ENCODE results near the gene DLX2. TPM values are rescaled to one million over a fixed set of nuclear protein-coding genes. Genes with fewer than 3 reads are reported as not detected.
A peak's percentile ranks its signal among the peaks of the same experiment; 100 is the strongest.
"Not testable (repeated sequence)": the region's sequence is repeated elsewhere in the genome, so short reads cannot be mapped to it uniquely, and the experiment has no call there.

Gene DLX2
- total RNA-seq, 1 donor from 2014 or later = not detected

- Histone ChIP-seq H3K4me2 (no peak overlapping the region), H4K20me1 (ENCODE audit: low read depth) (no peaks in the 10 kb centered on the region), H2AFZ (replicated peaks) (no peak overlapping the region), H3K9ac (no peak overlapping the region), H3K79me2 (ENCODE audit: low read depth) (no peaks in the 10 kb centered on the region), H3F3A (ENCODE audit: low read depth) (no peaks in the 10 kb centered on the region), H3K27me3 (no peaks in the 10 kb centered on the region), H3K27ac (no peak overlapping the region), H3K4me1 (no peaks in the 10 kb centered on the region), H3K9me3 (ENCODE audit: low read depth) (no peaks in the 10 kb centered on the region), H3K4me3 (no peak overlapping the region), H3K36me3 (no peaks in the 10 kb centered on the region)
- no peak overlapping the region for H3K4me3 Mint-ChIP-seq
- H3K36me3 Mint-ChIP-seq = no peaks in the 10 kb centered on the region
- no peaks in the 10 kb centered on the region for H3K9me3 Mint-ChIP-seq
- H3K27me3 Mint-ChIP-seq (ENCODE audit: insufficient read depth, low read depth) = peaks cover 2% of the 10 kb centered on the region
- no peak overlapping the region for H3K27ac Mint-ChIP-seq
- DNase-seq (ENCODE audit: low spot score) = no peak
- TF ChIP-seq EZH2 (IDR thresholded peaks at IDR 0.05) (no peak), CTCF (IDR thresholded peaks at IDR 0.05) (no peak), EZH2phosphoT487 (IDR thresholded peaks at IDR 0.05) (no peak)
- H3K4me1 Mint-ChIP-seq = no peaks in the 10 kb centered on the region
Observed at GRCh38 chr2:172120118-172120517, 17.4 kb upstream of the DLX2 start.

- Mint-ChIP-seq H3K9me3 (no peaks in the 10 kb centered on the region), H3K4me3 (no peak overlapping the region), H3K27ac (no peak overlapping the region), H3K36me3 (no peaks in the 10 kb centered on the region), H3K4me1 (no peaks in the 10 kb centered on the region), H3K27me3 (ENCODE audit: insufficient read depth, low read depth) (peaks cover 2% of the 10 kb centered on the region)
- Histone ChIP-seq H3K4me3 (no peak overlapping the region), H3K36me3 (no peaks in the 10 kb centered on the region), H3K9me3 (ENCODE audit: low read depth) (no peaks in the 10 kb centered on the region), H3K27ac (no peak overlapping the region), H3K4me2 (no peak overlapping the region), H3K9ac (no peak overlapping the region), H2AFZ (replicated peaks) (no peak overlapping the region), H4K20me1 (ENCODE audit: low read depth) (no peaks in the 10 kb centered on the region), H3K27me3 (no peaks in the 10 kb centered on the region), H3K79me2 (ENCODE audit: low read depth) (no peaks in the 10 kb centered on the region), H3F3A (ENCODE audit: low read depth) (no peaks in the 10 kb centered on the region), H3K4me1 (no peaks in the 10 kb centered on the region)
- DNase-seq (ENCODE audit: low spot score) = no peak
- no peak for TF ChIP-seq EZH2 (IDR thresholded peaks at IDR 0.05)
Observed at GRCh38 chr2:172119089-172119488, 16.4 kb upstream of the DLX2 start.

- no peak overlapping the region for H3K9ac ChIP-seq
- no peaks in the 10 kb centered on the region for H3K9me3 Mint-ChIP-seq
- H3K36me3 Mint-ChIP-seq = no peaks in the 10 kb centered on the region
- no peak for TF ChIP-seq EZH2 (IDR thresholded peaks at IDR 0.05)
- TF ChIP-seq CTCF (IDR thresholded peaks at IDR 0.05) = no peak
- no peak for TF ChIP-seq EZH2phosphoT487 (IDR thresholded peaks at IDR 0.05)
- no peak overlapping the region for H3K4me3 ChIP-seq
- H3K79me2 ChIP-seq (ENCODE audit: low read depth) = no peaks in the 10 kb centered on the region
- DNase-seq (ENCODE audit: low spot score) = no peak
- peaks cover 3% of the 10 kb centered on the region for H3K4me1 Mint-ChIP-seq
- H3F3A ChIP-seq (ENCODE audit: low read depth) = no peaks in the 10 kb centered on the region
- H3K36me3 ChIP-seq = no peaks in the 10 kb centered on the region
- H3K27ac Mint-ChIP-seq = no peak overlapping the region
- H4K20me1 ChIP-seq (ENCODE audit: low read depth) = no peaks in the 10 kb centered on the region
- no peak overlapping the region for H3K4me2 ChIP-seq
- no peaks in the 10 kb centered on the region for H3K4me1 ChIP-seq
- no peaks in the 10 kb centered on the region for H3K9me3 ChIP-seq (ENCODE audit: low read depth)
- H3K27me3 Mint-ChIP-seq (ENCODE audit: insufficient read depth, low read depth) = peaks cover 7% of the 10 kb centered on the region
- H3K27me3 ChIP-seq = peaks cover 16% of the 10 kb centered on the region
- peak overlapping the region; percentile 32 for H2AFZ ChIP-seq (replicated peaks)
- no peak overlapping the region for H3K27ac ChIP-seq
- H3K4me3 Mint-ChIP-seq = no peak overlapping the region
Observed at GRCh38 chr2:172116107-172116506, 13.4 kb upstream of the DLX2 start.

- Histone ChIP-seq H3K9me3 (ENCODE audit: low read depth) (no peaks in the 10 kb centered on the region), H4K20me1 (ENCODE audit: low read depth) (no peaks in the 10 kb centered on the region), H3K9ac (no peak overlapping the region), H3K4me3 (no peak overlapping the region), H3K4me1 (peaks cover 7% of the 10 kb centered on the region), H3K79me2 (ENCODE audit: low read depth) (no peaks in the 10 kb centered on the region), H3K36me3 (no peaks in the 10 kb centered on the region), H3K4me2 (no peak overlapping the region), H2AFZ (replicated peaks) (no peak overlapping the region), H3F3A (ENCODE audit: low read depth) (no peaks in the 10 kb centered on the region), H3K27ac (no peak overlapping the region), H3K27me3 (peaks cover 28% of the 10 kb centered on the region)
- H3K4me1 Mint-ChIP-seq = peaks cover 5% of the 10 kb centered on the region
- H3K27ac Mint-ChIP-seq = no peak overlapping the region
- TF ChIP-seq CTCF (IDR thresholded peaks at IDR 0.05) (no peak), EZH2phosphoT487 (IDR thresholded peaks at IDR 0.05) (no peak), EZH2 (IDR thresholded peaks at IDR 0.05) (no peak)
- no peak for DNase-seq (ENCODE audit: low spot score)
- H3K36me3 Mint-ChIP-seq = no peaks in the 10 kb centered on the region
- peaks cover 7% of the 10 kb centered on the region for H3K27me3 Mint-ChIP-seq (ENCODE audit: insufficient read depth, low read depth)
- H3K4me3 Mint-ChIP-seq = no peak overlapping the region
- no peaks in the 10 kb centered on the region for H3K9me3 Mint-ChIP-seq
Observed at GRCh38 chr2:172114579-172114978, 11.9 kb upstream of the DLX2 start.

- not testable (repeated sequence) for H4K20me1 ChIP-seq (ENCODE audit: low read depth); H3K9me3 Mint-ChIP-seq; DNase-seq (ENCODE audit: low spot score); H3K4me1 Mint-ChIP-seq; H3K4me1 ChIP-seq; H3F3A ChIP-seq (ENCODE audit: low read depth); H3K36me3 Mint-ChIP-seq; H3K9ac ChIP-seq; H3K9me3 ChIP-seq (ENCODE audit: low read depth); H3K4me3 Mint-ChIP-seq; H2AFZ ChIP-seq (replicated peaks); H3K4me2 ChIP-seq; H3K79me2 ChIP-seq (ENCODE audit: low read depth); H3K36me3 ChIP-seq; H3K4me3 ChIP-seq; H3K27ac Mint-ChIP-seq; H3K27ac ChIP-seq
- H3K27me3 ChIP-seq = peaks cover 32% of the 10 kb centered on the region
- H3K27me3 Mint-ChIP-seq (ENCODE audit: insufficient read depth, low read depth) = peaks cover 11% of the 10 kb centered on the region
Observed at GRCh38 chr2:172114176-172114575, 11.5 kb upstream of the DLX2 start.
